Smooth muscle cell of the brain vasculature (primary cell): Measurements from ENCODE around the gene OR5L2.
"Not testable (repeated sequence)": the region's sequence is repeated elsewhere in the genome, so short reads cannot be mapped to it uniquely, and the experiment has no call there.

Source experiments
- DNase-seq: peaks from one replicate; pipeline ENCODE4 v3.0.0-alpha.2; 2012; ENCODE audit warnings: low read depth, low spot score

The OR5L2 gene

GRCh38 chr11:55826919-55827318 is at the start of gene OR5L2:
TSS of gene OR5L2 (plus strand) at chr11:55827219. CDS start at chr11:55827219, 0 bp downstream.
- DNase-seq = no peak

- no peak for DNase-seq
These were observed 35.4 kb upstream of the OR5L2 start for GRCh38 chr11:55791606-55792005.

DNA sequence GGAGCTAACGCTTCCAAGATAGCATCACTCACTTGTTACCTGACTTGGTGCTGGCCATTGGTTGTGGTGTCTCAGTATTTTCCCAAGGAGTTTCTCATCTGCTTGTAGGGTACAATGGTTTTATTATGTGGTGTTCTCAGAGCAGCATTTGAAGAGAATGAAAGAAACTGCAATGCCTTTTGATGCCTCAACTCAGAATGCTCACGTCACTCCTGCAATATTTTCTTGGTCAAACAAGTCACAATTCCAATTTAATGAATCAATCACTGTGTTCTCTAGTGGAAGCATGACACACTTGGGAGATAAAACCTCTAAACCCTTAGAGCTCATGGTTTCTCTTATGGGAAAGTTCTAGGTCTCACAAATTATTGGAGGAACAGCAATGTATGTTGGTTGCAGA is 33.7 kb upstream of the OR5L2 start:
- no peak for DNase-seq

GRCh38 chr11:55795256-55795655 is 31.8 kb upstream of the OR5L2 start, which contains the start of gene OR5D14:
TSS of gene OR5D14 (plus strand) at chr11:55795556. CDS start at chr11:55795556, 0 bp downstream.
- DNase-seq = no peak

- no peak for DNase-seq
These were observed 20.8 kb upstream of the OR5L2 start for GRCh38 chr11:55806248-55806647.

DNA sequence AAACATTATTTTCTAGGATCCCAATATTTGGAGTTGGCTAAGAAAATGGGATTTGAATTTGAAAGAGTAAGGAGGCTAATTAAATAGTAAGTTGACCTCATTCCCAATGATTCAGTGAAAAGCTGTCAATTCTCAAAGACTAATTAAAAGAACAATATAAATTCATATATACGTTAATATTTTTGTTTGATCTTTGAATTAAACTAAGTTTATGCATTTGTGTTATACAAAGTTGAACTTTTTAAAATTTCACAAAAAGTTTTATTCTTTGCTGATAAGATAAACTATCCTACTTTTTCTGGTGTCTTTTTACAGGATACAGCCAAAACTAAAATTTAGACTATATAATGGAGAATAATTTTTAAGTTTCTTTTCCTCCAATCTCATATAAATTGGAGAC is 16.0 kb upstream of the OR5L2 start, which contains the start of gene OR5L1:
OR5L1 (plus strand) TSS at position 301 of the 400 bp plus-strand sequence. CDS start 100 bp downstream, outside the sequence.
- no peak for DNase-seq

GRCh38 chr11:55819330-55819729 is 7.7 kb upstream of the OR5L2 start, which contains the start of gene OR5D18:
TSS of gene OR5D18 (plus strand) at chr11:55819630. CDS start at chr11:55819630, 0 bp downstream.
- DNase-seq = no peak

DNA sequence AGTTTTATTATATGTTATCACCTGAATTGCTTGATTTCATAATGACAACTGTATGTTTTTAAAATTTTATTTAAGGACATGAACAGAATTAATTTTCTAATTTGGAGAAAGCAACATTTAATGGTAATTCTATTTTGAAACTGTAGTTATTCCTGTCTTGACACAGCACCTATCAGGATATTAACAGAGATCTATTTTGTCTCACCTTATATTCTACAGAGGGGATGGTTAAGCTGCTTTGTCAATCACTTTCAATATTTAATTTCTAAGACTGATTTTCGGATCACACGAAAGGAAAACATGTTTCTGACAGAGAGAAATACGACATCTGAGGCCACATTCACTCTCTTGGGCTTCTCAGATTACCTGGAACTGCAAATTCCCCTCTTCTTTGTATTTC is 11.4 kb downstream of the OR5L2 start, which contains the start of gene OR5D16:
OR5D16 (plus strand) TSS at position 301 of the 400 bp plus-strand sequence; CDS start at position 301, 0 bp downstream.
- DNase-seq = no peak

- no peak for DNase-seq
These were observed 20.4 kb downstream of the OR5L2 start for GRCh38 chr11:55847453-55847852.

- DNase-seq = no peak
These were observed 22.0 kb downstream of the OR5L2 start for GRCh38 chr11:55849037-55849436.

DNA sequence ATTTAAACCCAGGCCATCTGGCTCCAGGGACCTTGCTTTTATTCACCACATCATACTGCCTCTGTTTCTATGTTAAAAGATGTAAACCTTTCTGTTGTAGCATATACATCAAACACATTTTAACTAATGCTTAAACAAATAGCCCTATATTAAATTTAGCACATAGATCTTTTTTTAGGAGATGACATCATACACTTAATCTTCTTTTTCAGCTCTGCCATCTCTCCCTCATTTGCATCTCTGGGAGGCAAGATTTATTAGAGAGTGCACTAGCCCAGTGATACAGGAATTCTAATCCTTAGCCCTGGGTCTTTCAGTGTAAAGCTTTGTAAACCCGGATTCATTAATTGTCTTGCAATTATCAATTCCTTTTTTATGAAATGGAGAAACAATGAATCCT is 25.1 kb downstream of the OR5L2 start:
- no peak for DNase-seq

DNA sequence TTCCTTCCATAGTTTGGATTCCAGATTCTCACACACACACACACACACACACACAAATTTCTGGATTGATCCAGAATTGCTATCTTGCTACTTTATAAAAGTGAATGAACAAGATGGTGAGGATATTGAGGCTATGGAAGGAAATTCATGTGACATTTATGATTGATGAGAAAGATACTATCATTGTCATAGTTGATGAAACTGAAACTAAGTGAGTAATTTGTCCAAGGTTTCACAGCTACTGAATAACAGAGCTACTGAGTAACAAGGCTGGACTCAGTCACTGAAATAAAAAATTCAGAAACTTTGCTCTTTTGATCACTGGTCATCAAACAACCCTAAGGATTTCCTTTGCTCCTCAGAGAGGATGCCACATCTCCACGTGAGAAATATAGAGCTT is 27.7 kb downstream of the OR5L2 start:
- no peak for DNase-seq

GRCh38 chr11:55867354-55867753 is 40.3 kb downstream of the OR5L2 start:
- not testable (repeated sequence) for DNase-seq

DNA sequence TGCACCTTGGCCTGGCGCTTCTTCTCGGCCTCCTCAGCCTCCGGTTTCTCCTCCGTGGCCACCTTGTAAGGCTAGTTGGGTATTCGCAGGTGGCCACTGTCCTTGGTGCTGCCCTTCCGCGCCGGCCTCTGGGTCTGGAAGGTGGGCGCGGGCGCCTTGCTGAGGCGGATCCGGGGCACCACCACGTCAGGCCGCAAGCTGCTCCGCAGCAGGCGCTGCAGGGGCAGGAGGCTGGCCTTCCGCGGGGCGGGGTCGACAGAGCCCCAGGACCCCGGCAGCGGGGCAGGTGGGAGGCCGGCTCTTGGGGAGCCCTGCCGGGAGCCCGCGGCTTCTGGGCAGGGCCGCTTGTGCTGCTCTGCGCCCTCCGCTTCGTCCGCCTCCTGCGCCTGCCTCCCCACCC is 45.7 kb downstream of the OR5L2 start:
- DNase-seq = not testable (repeated sequence)

- not testable (repeated sequence) for DNase-seq
These were observed 46.1 kb downstream of the OR5L2 start for GRCh38 chr11:55873146-55873545.
